HG03354 (cell line): Measurements from ENCODE around the gene ALOX12B.
"Not testable (repeated sequence)": the region's sequence is repeated elsewhere in the genome, so short reads cannot be mapped to it uniquely, and the experiment has no call there.

ENCODE experiments used
- ATAC-seq: cut with Tn5 transposase; IDR thresholded peaks from one replicate; pipeline ENCODE4 v1.9.1; 2021; ENCODE audit warnings: mild to moderate bottlenecking; ENCODE audit not compliant: unreplicated experiment, poor library complexity, severe bottlenecking

Gene ALOX12B

GRCh38 chr17:8119581-8120519 is 32.3 kb upstream of the ALOX12B start:
- ATAC-seq = peak; percentile 32

DNA sequence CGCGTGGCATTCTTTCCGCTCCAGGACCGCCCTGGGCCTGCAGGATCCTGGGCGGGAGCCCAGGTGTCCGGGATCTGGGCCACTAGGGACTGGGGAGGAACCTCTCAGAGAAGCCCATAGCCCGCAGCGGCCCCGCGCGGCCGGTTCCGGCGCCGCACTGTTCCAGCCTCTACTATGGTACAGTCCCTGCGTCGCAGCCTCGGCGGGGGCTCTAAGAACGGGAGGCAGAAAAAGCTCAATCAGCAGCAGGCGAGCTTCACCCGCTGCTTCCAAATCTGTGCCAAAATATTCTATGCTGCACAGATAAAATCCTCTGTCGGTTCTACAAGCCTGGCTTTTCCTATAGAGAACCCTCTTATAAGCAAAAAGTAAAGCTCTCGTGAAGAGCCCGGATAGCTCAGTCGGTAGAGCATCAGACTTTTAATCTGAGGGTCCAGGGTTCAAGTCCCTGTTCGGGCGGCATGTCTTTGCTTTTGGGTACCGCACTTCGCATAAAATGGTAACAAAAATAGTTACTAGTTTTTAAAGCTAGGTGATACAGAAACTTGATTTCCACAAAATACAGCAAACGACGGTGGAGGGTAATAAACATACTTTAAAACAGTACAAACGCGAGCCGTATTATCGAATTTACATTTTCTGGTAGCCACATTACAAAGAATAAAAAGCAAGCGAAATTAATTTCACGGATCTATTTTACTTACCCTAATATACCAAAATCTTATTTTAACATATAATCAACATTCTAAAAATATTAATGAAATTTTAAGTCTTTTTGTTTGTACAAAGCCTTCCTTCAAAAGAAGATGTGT is 31.5 kb upstream of the ALOX12B start:
- peak; percentile 40 for ATAC-seq

DNA sequence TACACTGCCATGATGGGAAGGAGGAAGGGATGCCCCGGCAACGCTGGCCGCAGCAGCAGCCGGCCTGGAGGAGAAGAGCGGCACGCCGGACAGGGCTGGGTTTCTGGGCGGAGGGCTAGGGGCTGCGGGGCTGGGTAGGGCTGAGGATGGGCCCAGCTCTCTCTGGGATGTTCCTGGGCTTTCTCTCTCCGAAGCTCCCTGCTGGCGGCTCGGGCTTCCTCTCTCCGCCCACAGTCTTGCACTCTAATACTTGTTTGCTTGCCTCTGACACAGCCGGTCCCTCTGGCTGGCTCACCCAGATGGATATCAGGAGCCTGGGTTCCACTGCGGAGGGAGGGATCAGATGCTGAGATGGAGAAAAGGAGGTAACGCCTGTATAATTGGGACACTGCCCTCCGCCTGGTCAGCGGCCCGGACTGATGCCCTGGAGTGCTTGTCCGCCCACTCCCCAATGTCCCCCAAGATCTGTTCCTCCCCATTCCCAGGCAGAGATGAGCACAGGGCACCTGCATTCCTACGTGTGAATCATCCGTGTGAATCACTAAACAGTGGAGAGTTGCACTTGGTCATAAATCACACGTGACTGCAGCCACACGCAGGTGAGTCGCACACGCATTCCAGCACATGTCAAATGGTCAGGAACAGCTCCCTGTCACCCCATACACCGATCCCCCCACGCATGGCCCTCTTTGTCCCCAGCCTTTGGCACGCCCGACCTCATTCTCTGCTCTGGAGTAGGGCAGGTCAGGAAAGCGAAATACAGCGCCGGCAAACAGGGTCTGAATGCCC is 30.7 kb upstream of the ALOX12B start, which contains the start of gene ALOXE3:
TSS of gene ALOXE3 (minus strand) at position 535 of the 789 bp plus-strand sequence. CDS start at position 11, 524 bp downstream.
- ATAC-seq = peak; percentile 0

GRCh38 chr17:8117367-8117979 is 30.0 kb upstream of the ALOX12B start:
- no peak for ATAC-seq

- ATAC-seq = no peak
These were observed 29.3 kb upstream of the ALOX12B start for GRCh38 chr17:8116776-8117175.

GRCh38 chr17:8110907-8111306 is 23.4 kb upstream of the ALOX12B start:
- ATAC-seq = no peak

DNA sequence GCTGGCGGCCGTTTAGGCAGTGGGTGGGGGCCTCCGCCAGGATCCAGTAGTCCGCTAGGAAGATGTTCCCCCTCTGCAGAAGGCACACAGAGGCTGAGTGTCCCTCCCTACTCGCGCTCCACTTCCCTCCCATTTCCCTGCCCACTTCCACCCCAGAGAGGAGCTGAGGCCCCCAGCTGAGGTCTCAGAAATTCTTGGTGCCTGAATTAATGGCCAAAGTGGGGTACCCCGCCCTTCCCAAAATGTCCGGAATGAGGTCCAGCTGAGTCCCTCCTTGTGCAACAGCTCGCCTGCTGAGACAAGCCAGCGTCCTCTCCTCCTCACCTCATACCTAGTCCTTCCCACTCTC is 22.9 kb upstream of the ALOX12B start:
- no peak for ATAC-seq

DNA sequence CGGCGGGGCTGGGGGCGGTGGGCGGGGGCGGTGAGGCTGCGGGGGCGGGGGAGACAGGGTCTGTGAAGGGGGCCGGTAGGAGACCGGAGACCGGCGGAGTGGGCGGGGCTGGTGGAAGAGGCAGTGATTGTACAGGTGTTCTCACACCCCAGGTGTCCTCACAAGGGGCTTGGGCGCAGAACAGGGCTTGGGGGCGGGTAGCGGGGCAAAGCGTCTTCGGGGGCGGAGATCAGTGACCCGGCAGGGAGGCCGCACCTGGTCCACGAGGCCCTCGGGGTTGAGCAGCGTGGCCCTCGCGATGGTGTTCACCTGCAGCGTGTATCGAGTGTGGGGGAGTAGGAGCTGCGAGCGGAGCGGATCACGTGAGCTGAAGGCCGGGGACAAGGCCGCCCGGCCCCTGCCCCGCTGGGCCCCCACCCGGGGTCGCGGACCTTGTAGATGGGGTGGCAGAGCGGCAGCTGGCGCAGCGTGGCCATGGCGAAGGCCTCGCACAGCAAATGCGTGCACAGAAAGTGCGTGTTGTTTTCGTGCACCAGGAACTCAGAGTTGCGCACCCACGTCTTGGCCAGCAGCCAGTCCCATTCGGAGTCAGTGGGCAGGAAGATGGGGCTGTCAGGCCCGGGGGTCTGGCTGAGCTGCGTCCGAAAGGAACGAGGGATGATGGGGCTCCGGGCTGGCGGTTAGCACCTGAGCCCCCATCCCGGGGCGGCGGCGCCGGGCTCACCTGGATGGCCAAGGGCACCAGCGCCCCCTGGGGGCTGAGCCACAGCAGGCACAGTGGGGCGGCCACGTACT is 22.3 kb upstream of the ALOX12B start:
- no peak for ATAC-seq

DNA sequence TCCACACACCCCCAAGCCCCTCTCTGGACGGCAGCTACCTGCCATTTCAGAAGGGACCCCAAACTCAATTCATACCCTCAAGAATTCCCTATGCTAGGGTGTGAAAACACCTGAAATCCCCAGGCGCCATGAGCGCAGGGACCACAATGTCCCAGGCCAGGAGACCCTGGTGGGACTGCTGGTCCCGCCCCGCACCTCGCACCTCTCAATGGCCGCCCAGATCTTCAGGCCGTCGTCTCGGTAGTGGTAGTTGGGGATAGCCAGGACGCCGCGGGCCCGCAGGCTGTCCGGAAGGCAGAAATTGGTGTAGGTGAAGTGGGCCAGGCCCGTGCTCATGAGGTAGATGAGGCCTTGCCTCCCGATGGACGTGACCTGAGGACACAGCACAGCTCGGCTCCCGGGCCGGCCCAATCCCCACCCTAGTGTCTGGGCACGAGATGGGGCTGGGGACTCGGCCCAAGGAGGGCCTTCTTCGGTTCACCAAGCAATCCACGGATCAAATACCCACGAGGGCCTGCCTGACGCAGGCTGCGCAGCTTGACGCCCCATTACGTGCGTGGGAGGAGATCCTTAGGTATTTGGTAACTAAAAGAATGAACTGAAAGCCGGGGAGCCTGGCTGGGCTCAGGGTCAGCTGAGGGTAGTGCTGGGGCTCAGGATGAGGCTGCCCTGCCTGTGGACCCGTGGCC is 21.6 kb upstream of the ALOX12B start:
- ATAC-seq = no peak

- not testable (repeated sequence) for ATAC-seq
These were observed 19.5 kb upstream of the ALOX12B start for GRCh38 chr17:8106980-8107379.

DNA sequence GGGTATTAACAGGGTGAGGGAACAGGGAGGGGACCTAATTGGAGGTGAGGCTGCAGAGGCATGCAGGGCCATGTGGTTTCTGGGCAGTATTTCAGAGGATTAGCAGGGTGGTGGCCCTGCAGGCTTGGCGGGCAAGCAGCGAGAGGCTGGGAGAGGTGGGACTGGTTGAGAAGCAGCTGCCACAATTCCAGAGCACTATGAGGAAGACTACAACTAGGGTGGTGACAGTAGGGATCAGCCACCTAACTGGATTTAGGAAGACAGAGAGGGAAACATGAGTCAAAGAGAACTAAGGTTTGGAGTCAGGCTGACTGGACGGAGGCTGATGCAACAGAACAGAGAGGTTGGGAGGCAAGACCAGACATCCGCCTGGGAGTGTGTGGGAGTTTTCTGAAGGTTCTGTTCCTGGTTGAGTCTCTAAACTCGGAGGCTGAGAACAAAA is 18.5 kb upstream of the ALOX12B start:
- ATAC-seq = no peak

DNA sequence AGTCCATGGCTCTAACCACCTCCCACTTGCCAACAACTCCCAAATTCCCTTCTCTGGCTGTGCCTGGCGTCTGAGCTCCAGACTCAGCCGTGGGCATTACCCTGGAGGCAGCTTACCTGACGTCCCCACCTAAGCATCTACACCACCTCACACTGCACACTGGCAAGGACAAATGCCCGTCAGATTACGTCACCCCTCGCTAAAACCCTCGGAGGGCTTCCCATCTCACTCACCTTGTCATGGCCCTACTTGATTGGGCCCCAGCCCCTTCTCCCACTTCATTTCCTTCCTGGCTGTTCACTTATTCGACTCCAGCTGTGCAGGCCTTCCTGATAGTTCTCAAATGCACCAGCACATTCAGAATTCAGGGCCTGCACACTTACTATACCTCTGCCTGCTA is 17.4 kb upstream of the ALOX12B start:
- no peak for ATAC-seq

DNA sequence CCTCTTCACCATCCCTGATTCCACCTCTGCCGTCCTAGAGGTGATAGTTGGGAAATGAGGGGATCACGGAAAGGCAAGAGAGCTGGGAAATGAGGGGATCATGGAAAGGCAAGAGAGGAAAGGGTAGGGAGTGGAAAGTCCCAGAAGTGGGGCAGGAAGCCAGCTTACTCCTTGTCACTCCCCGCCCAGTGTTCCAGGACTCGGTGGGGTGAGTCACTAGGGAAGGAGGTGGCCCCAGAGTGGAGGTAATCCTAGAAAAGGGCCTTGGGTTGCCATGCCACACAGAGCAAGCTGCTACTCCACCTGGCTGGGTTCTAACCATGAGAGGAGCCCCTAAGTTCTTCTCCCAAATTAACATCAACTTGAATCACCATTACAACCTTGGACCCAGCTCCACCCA is 16.0 kb upstream of the ALOX12B start:
- ATAC-seq = no peak

- no peak for ATAC-seq
These were observed 14.2 kb upstream of the ALOX12B start for GRCh38 chr17:8101721-8102120.

DNA sequence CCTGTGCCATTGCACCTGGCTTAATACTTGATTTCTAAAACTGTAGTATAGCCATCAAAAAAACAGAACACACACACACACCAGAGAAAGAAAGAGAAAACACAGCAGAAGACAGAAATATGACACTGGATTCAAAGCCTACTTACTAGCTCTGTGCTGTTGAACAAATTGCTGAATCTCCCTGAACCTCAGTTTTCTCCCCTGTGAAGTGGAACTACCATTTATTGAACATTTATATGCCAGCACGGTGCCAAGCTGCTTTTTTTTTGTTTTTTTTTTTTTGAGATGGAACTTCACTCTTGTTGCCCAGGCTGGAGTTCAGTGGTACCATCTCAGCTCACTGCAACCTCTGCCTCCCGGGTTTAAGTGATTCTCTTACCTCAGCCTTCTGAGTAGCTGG is 13.2 kb upstream of the ALOX12B start:
- no peak for ATAC-seq

DNA sequence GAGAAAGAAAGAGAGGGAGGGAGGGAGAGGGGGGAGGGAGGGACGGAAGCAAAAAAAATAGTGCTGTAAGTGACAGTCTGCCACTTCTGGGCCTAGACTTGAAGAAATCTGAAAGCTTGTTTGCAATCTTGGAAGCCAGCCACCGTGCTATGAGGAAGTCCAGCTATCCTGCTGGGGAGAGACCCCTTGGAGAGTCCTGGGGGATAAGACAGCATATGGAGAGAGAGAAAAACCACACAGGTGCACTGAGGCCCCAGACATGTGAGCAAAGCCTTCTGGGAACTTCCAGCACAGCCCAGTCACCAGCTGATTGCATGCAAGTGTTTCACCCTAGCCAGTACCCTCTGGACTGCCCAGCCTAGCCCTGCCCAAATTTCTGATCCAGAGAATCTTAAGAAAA is 12.6 kb upstream of the ALOX12B start:
- no peak for ATAC-seq

DNA sequence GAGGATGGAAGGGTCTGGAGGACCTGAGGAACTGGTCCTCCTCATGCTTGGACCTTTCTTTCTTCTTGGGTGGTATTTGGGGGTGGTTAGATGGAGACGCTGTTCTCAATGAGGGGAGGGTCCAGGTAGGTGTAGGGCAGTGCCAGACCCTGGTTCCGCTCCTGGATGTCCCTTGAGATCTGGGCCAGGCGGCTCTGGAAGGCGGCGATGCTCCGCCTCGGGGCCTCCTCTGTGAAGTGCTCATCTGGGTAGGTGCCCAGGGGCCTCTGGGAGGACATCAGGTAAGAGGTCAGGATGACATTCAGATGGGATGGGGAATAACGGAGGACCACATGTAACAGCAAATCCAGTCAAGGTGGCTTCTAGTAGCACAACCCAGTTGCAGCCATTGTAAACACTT is 9.0 kb upstream of the ALOX12B start:
- ATAC-seq = no peak

DNA sequence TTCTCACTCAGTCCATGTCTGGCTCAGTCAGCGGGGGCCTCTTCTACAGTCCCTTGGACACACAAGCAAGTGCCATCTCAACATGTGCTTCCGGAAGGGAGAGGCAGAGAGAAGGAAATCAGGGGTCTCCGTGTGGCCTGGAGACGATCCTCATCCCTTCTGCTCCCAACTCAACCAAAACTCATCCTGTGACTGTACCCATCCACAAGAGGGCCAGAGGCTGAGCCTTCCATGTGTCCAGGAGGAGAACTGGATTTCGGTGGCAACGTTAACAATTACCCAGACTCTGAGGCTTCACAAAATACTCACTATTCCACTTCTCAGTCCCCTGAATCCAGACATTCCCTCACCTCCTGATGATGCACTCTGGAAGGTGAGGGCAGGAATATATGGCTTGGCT is 7.8 kb upstream of the ALOX12B start:
- no peak for ATAC-seq
